ENCODE data around the gene FCHSD2. TPM values are rescaled to one million over a fixed set of nuclear protein-coding genes. Genes with fewer than 3 reads are reported as not detected.

FCHSD2 gene
- polyA plus RNA-seq, 3 donors, result 14.5 to 43.5 (median 16.6) TPM

DNA sequence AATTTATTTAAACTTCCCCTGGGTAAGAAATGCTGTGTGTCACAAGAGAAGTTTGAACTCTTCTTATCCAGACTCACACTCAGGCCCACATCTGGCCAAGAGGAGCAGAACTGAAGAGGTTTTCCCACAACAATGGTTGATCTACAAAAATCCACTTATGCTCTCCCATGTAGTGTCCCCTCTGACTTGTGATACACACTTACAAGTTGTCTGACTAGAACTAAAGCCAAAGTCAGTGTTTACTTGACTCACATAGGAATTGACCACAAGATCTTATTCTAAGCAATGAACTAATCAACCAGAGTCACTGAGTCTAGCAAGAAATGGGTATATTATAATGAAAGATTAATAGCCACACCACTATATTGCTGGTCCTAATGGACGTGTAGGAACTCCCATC, 194.9 kb downstream of the FCHSD2 start:
- no peak overlapping the region for H2AFZ ChIP-seq (ENCODE audit: insufficient read depth, low read depth, low read length, poor library complexity, severe bottlenecking)
- no peaks in the 10 kb centered on the region for H3K27me3 ChIP-seq (ENCODE audit: control insufficient read depth in 2 of 2, insufficient read depth in 2 of 2, low read length in 2 of 2)
- no peak for DNase-seq
- H3K4me2 ChIP-seq (replicated peaks; ENCODE audit: extremely low read depth, low read length, poor library complexity, severe bottlenecking), result no peak overlapping the region
- Mint-ChIP-seq H3K4me1 (peaks cover 20% of the 10 kb centered on the region), H3K27me3 (ENCODE audit: low read depth in 3 of 3) (peaks cover 0 to 1% (median 0%) of the 10 kb centered on the region in 3 donors), H3K4me3 (no peak overlapping the region), H3K27ac (peak overlapping the region in 1 of 7 donors; percentile 74), H3K9me3 (no peaks in the 10 kb centered on the region), H3K36me3 (peaks cover 8 to 11% of the 10 kb centered on the region in 2 donors)
- H4K20me1 ChIP-seq (ENCODE audit: insufficient read depth, low read length), result no peaks in the 10 kb centered on the region
- H3K4me1 ChIP-seq (ENCODE audit: control insufficient read depth in 1 of 2, insufficient read depth in 2 of 2, low read length in 2 of 2), result peaks cover 18 to 21% of the 10 kb centered on the region in 2 donors
- H3K27ac ChIP-seq (ENCODE audit: low read depth in 1 of 2, low read length in 2 of 2), result no peak overlapping the region
- WGBS (ENCODE audit: insufficient coverage), result no CpG with 5 or more reads among the region's 1 CpG
- TF ChIP-seq, protein P1, sequence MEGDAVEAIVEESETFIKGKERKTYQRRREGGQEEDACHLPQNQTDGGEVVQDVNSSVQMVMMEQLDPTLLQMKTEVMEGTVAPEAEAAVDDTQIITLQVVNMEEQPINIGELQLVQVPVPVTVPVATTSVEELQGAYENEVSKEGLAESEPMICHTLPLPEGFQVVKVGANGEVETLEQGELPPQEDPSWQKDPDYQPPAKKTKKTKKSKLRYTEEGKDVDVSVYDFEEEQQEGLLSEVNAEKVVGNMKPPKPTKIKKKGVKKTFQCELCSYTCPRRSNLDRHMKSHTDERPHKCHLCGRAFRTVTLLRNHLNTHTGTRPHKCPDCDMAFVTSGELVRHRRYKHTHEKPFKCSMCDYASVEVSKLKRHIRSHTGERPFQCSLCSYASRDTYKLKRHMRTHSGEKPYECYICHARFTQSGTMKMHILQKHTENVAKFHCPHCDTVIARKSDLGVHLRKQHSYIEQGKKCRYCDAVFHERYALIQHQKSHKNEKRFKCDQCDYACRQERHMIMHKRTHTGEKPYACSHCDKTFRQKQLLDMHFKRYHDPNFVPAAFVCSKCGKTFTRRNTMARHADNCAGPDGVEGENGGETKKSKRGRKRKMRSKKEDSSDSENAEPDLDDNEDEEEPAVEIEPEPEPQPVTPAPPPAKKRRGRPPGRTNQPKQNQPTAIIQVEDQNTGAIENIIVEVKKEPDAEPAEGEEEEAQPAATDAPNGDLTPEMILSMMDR (IDR thresholded peaks at IDR 0.05), result no peak
- intact Hi-C loops (cut with micrococcal nuclease), result no loop called here
- H3K9ac ChIP-seq (ENCODE audit: insufficient read depth, low read length, poor library complexity, severe bottlenecking), result no peak overlapping the region
- peaks cover 15% of the 10 kb centered on the region for H3K79me2 ChIP-seq (ENCODE audit: insufficient read depth, low read length)
- H3K36me3 ChIP-seq (replicated peaks in 1 of 2; ENCODE audit: control insufficient read depth in 1 of 2, insufficient read depth in 2 of 2, low read length in 2 of 2), result peaks cover 0 to 8% of the 10 kb centered on the region in 2 donors
- no peak overlapping the region for H3K4me3 ChIP-seq (replicated peaks in 1 of 3; ENCODE audit: low read depth in 2 of 3, low read length in 3 of 3)
- H3K9me3 ChIP-seq (replicated peaks in 1 of 2; ENCODE audit: control insufficient read depth in 1 of 2, insufficient read depth in 1 of 2, low read length in 2 of 2), result no peaks in the 10 kb centered on the region

DNA sequence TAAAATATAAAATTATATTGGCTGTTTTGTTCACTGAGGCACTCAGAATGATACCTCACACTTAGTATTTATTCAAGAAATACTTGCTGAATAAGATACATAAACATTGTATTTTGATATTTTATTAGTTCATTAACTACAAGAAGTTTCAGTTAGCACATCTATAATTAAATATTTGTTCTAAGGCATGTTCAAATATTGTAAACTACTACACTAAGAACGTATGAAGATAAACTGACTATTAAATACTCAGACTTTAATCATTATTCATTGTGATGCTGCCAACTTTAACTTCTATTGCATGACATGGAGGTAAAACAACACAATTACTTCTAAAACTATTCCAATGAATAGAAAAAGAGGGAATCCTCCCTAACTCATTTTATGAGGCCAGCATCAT, 198.5 kb downstream of the FCHSD2 start:
- H3K36me3 Mint-ChIP-seq, result peaks cover 12 to 21% of the 10 kb centered on the region in 2 donors
- Histone ChIP-seq H3K27me3 (ENCODE audit: control insufficient read depth in 2 of 2, insufficient read depth in 2 of 2, low read length in 2 of 2) (no peaks in the 10 kb centered on the region), H3K4me2 (replicated peaks; ENCODE audit: extremely low read depth, low read length, poor library complexity, severe bottlenecking) (no peak overlapping the region), H3K36me3 (replicated peaks in 1 of 2; ENCODE audit: control insufficient read depth in 1 of 2, insufficient read depth in 2 of 2, low read length in 2 of 2) (peaks cover 0 to 16% of the 10 kb centered on the region in 2 donors), H3K27ac (ENCODE audit: low read depth in 1 of 2, low read length in 2 of 2) (no peak overlapping the region), H3K79me2 (ENCODE audit: insufficient read depth, low read length) (peaks cover 13% of the 10 kb centered on the region), H4K20me1 (ENCODE audit: insufficient read depth, low read length) (no peaks in the 10 kb centered on the region), H3K4me3 (replicated peaks in 1 of 3; ENCODE audit: low read depth in 2 of 3, low read length in 3 of 3) (no peak overlapping the region), H3K9me3 (replicated peaks in 1 of 2; ENCODE audit: control insufficient read depth in 1 of 2, insufficient read depth in 1 of 2, low read length in 2 of 2) (no peaks in the 10 kb centered on the region), H2AFZ (ENCODE audit: insufficient read depth, low read depth, low read length, poor library complexity, severe bottlenecking) (no peak overlapping the region), H3K4me1 (ENCODE audit: control insufficient read depth in 1 of 2, insufficient read depth in 2 of 2, low read length in 2 of 2) (no peaks in the 10 kb centered on the region), H3K9ac (ENCODE audit: insufficient read depth, low read length, poor library complexity, severe bottlenecking) (no peak overlapping the region)
- peaks cover 3% of the 10 kb centered on the region for H3K4me1 Mint-ChIP-seq
- DNase-seq, result no peak
- H3K9me3 Mint-ChIP-seq, result no peaks in the 10 kb centered on the region
- H3K4me3 Mint-ChIP-seq, result no peak overlapping the region
- no peak overlapping the region for H3K27ac Mint-ChIP-seq
- intact Hi-C loops (cut with micrococcal nuclease), result no loop called here
- TF ChIP-seq, protein P1 (IDR thresholded peaks at IDR 0.05), result no peak
- no CpG with 5 or more reads among the region's 1 CpG for WGBS (ENCODE audit: insufficient coverage)
- H3K27me3 Mint-ChIP-seq (ENCODE audit: low read depth in 3 of 3), result no peaks in the 10 kb centered on the region

All from CD14-positive monocyte (primary cell).